HepG2 (cell line): ENCODE measurements around the gene ABCC3. TPM values are rescaled to one million over a fixed set of nuclear protein-coding genes. Genes with fewer than 3 reads are reported as not detected.
A peak's percentile ranks its signal among the peaks of the same experiment; 100 is the strongest.

Source experiments
- ATM ChIP-seq: fragments of 450-650 bp; IDR thresholded peaks from 2 replicates; pipeline ENCODE4 v1.7.1; 2017; ENCODE audit warnings: mild to moderate bottlenecking, borderline replicate concordance
- ERF ChIP-seq: IDR thresholded peaks from 2 replicates; pipeline ENCODE4 v1.6.1; 2018; ENCODE audit warnings: missing biosample characterization, missing genetic modification reagents
- FOXO1 ChIP-seq: sonication (generic); formaldehyde crosslinking; IDR thresholded peaks from 2 replicates; pipeline ENCODE4 v1.4.0; 2020; ENCODE audit warnings: missing genetic modification reagents
- GATAD2A ChIP-seq: IDR thresholded peaks from 2 replicates; pipeline ENCODE4 v1.6.1; 2016
- HDAC6 ChIP-seq: fragments of 200-600 bp; sonication (generic); IDR thresholded peaks from 2 replicates; pipeline ENCODE4 v1.7.0; 2017; ENCODE audit warnings: mild to moderate bottlenecking, antibody characterized with exemption, low read length, low read depth
- MBNL3 ChIP-seq: fragments of 250-450 bp; sonication (Bioruptor Pico); conservative IDR thresholded peaks from 2 replicates; pipeline ENCODE4 v1.8.0; 2022; ENCODE audit warnings: mild to moderate bottlenecking, inconsistent platforms
- PPARG ChIP-seq: conservative IDR thresholded peaks from 2 replicates; pipeline ENCODE4 v1.6.1; 2016; ENCODE audit warnings: missing biosample characterization, missing genetic modification reagents
- RFXANK ChIP-seq: IDR thresholded peaks from 2 replicates; pipeline ENCODE4 v1.6.1; 2016
- SMC3 ChIP-seq: IDR thresholded peaks from 2 replicates; pipeline ENCODE4 v1.6.1; 2011; ENCODE audit warnings: low read length, improper control_type of control experiment
- TBX3 ChIP-seq: fragments of 450-650 bp; IDR thresholded peaks from 2 replicates; pipeline ENCODE4 v1.6.1; 2017; ENCODE audit warnings: antibody characterized with exemption, mild to moderate bottlenecking, inconsistent platforms, borderline replicate concordance
- THYN1 ChIP-seq: sonication (generic); formaldehyde crosslinking; IDR thresholded peaks from 2 replicates; pipeline ENCODE4 v1.8.1; 2023; ENCODE audit warnings: low read depth, mild to moderate bottlenecking, moderate library complexity, missing genetic modification reagents, borderline replicate concordance
- TOPORS ChIP-seq: sonication (generic); formaldehyde crosslinking; IDR thresholded peaks from 2 replicates; pipeline ENCODE4 v1.8.0; 2023; ENCODE audit warnings: mild to moderate bottlenecking, missing genetic modification reagents
- ZBTB8A ChIP-seq: sonication (generic); formaldehyde crosslinking; IDR thresholded peaks from 2 replicates; pipeline ENCODE4 v1.4.0; 2020; ENCODE audit warnings: mild to moderate bottlenecking, low read depth, missing genetic modification reagents, borderline replicate concordance
- ZFP90 ChIP-seq: sonication (generic); formaldehyde crosslinking; IDR thresholded peaks from 2 replicates; pipeline ENCODE4 v1.8.0; 2022; ENCODE audit warnings: missing genetic modification reagents, mild to moderate bottlenecking, inconsistent platforms, borderline replicate concordance
- ZMYM3 ChIP-seq: sonication (generic); formaldehyde crosslinking; IDR thresholded peaks from 2 replicates; pipeline ENCODE4 v1.5.1; 2020; ENCODE audit warnings: mild to moderate bottlenecking, missing genetic modification reagents
- ZNF557 ChIP-seq: sonication (generic); formaldehyde crosslinking; IDR thresholded peaks from 2 replicates; pipeline ENCODE4 v1.4.0; 2020; ENCODE audit warnings: missing genetic modification reagents
- ZNF558 ChIP-seq: sonication (generic); formaldehyde crosslinking; IDR thresholded peaks from 2 replicates; pipeline ENCODE4 v1.9.0; 2022; ENCODE audit warnings: mild to moderate bottlenecking, missing genetic modification reagents, borderline replicate concordance
- ZNF563 ChIP-seq: sonication (generic); formaldehyde crosslinking; IDR thresholded peaks from 2 replicates; pipeline ENCODE4 v1.8.0; 2022; ENCODE audit warnings: mild to moderate bottlenecking, moderate library complexity, missing genetic modification reagents
- ZNF781 ChIP-seq: sonication (generic); formaldehyde crosslinking; IDR thresholded peaks from 2 replicates; pipeline ENCODE4 v1.5.1; 2020; ENCODE audit warnings: borderline replicate concordance, mild to moderate bottlenecking, missing genetic modification reagents; ENCODE audit errors: not compliant biosample characterization
- ZNF839 ChIP-seq: sonication (generic); formaldehyde crosslinking; IDR thresholded peaks from 2 replicates; pipeline ENCODE4 v1.4.0; 2020; ENCODE audit warnings: missing genetic modification reagents, mild to moderate bottlenecking, borderline replicate concordance
- polyA plus RNA-seq, 8 experiments: library from polyadenylated mRNA; depleted of rRNA in 3 of 8; stranded (reverse) in 7 of 8; unstranded in 1 of 8; fragments of >200 nt; fragmentation: Illumina TruSeq in 4 of 8; extraction: Trizol in 4 of 8; gene quantifications; 2 replicates each; pipeline versions ENCODE4 v1.2.1 to v1.2.3, GENCODE V29; 2011 to 2016; ENCODE audit warnings: low read depth in 4 of 8, missing spikeins in 1 of 8, mixed read lengths in 1 of 8; ENCODE audit not compliant: insufficient read depth in 1 of 8
- total RNA-seq, 5 experiments: library from RNA; depleted of rRNA; stranded (reverse); fragments of >200 nt; fragmentation: Illumina TruSeq; extraction: Trizol; gene quantifications; 2 replicates each; pipeline ENCODE4 v1.2.3, GENCODE V29; 2016; ENCODE audit warnings: low read depth in 1 of 5
- TF ChIP-seq, protein P1 (sequence below): IDR thresholded peaks from 2 replicates; pipeline ENCODE4 v1.6.1; 2016; ENCODE audit warnings: low read depth, missing genetic modification reagents, missing compliant biosample characterization
- TF ChIP-seq, protein P2 (sequence below): sonication (generic); formaldehyde crosslinking; IDR thresholded peaks from 2 replicates; pipeline ENCODE4 v1.8.0; 2022; ENCODE audit warnings: mild to moderate bottlenecking, missing genetic modification reagents, moderate library complexity
- TF ChIP-seq, protein P3 (sequence below): sonication (generic); formaldehyde crosslinking; IDR thresholded peaks from 2 replicates; pipeline ENCODE4 v1.8.0; 2022; ENCODE audit warnings: mild to moderate bottlenecking, missing genetic modification reagents, moderate library complexity

ABCC3 gene
- total and polyA plus RNA-seq, 2 of the 13 experiments (the other 11 are each of a cell fraction or from before 2014, with no cell fraction given) = 25.2 to 50.7 TPM

DNA sequence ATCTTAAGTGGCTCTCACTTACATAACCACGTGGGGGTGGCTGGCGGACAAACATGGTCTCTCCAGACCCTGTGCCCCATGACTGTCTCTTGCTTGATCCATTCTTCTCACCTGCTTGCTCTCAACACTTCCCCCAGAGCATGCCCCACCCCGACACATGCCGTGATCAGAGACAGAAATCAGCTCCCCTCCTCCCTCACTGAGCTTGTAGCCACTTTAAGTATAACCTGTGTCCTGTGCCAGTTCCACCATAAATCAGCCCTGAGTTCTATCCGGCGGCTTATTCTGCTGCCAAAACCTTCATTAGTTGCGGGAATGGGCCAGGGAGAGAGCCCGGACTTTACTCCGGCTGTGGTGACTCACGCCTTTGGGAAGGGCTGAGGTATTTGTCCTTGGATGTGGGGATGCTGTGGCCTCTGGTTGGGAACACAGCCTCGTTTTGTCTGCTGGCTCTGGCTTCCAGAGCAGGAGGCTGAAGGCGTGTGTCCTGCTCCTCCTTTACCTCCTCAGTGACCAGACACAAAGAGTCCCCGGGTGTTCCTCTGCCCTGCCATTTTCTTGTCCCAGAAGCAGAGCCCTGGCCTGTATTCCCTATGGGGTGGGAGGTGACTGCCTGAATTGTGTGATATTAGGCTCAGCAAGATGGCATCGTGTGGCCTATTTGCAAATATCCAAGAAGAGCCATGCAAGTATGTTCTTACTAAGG is 52.0 kb downstream of the ABCC3 start (continued):
- TF ChIP-seq, protein P1, sequence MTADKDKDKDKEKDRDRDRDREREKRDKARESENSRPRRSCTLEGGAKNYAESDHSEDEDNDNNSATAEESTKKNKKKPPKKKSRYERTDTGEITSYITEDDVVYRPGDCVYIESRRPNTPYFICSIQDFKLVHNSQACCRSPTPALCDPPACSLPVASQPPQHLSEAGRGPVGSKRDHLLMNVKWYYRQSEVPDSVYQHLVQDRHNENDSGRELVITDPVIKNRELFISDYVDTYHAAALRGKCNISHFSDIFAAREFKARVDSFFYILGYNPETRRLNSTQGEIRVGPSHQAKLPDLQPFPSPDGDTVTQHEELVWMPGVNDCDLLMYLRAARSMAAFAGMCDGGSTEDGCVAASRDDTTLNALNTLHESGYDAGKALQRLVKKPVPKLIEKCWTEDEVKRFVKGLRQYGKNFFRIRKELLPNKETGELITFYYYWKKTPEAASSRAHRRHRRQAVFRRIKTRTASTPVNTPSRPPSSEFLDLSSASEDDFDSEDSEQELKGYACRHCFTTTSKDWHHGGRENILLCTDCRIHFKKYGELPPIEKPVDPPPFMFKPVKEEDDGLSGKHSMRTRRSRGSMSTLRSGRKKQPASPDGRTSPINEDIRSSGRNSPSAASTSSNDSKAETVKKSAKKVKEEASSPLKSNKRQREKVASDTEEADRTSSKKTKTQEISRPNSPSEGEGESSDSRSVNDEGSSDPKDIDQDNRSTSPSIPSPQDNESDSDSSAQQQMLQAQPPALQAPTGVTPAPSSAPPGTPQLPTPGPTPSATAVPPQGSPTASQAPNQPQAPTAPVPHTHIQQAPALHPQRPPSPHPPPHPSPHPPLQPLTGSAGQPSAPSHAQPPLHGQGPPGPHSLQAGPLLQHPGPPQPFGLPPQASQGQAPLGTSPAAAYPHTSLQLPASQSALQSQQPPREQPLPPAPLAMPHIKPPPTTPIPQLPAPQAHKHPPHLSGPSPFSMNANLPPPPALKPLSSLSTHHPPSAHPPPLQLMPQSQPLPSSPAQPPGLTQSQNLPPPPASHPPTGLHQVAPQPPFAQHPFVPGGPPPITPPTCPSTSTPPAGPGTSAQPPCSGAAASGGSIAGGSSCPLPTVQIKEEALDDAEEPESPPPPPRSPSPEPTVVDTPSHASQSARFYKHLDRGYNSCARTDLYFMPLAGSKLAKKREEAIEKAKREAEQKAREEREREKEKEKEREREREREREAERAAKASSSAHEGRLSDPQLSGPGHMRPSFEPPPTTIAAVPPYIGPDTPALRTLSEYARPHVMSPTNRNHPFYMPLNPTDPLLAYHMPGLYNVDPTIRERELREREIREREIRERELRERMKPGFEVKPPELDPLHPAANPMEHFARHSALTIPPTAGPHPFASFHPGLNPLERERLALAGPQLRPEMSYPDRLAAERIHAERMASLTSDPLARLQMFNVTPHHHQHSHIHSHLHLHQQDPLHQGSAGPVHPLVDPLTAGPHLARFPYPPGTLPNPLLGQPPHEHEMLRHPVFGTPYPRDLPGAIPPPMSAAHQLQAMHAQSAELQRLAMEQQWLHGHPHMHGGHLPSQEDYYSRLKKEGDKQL (CRISPR knock-in tag) = peak; percentile 56; the same call in 1 of the 2 replicates
- TF ChIP-seq ZBTB8A (no peak), ZNF557 (CRISPR knock-in tag) (no peak), ZNF558 (CRISPR knock-in tag) (peak; percentile 87; the same call in 1 of the 2 replicates), ATM (no peak; the same call in 1 of the 2 replicates), TOPORS (no peak; the same call in 1 of the 2 replicates), GATAD2A (CRISPR knock-in tag) (peak; percentile 90), FOXO1 (CRISPR knock-in tag) (peak; percentile 85), SMC3 (peak; percentile 16; the same call in 1 of the 2 replicates), RFXANK (CRISPR knock-in tag) (peak; percentile 52; the same call in 1 of the 2 replicates), MBNL3 (CRISPR knock-in tag) (no peak), PPARG (peak; percentile 58; the same call in 1 of the 2 replicates), ZFP90 (CRISPR knock-in tag) (peak; percentile 93; the same call in 1 of the 2 replicates), ZNF781 (no peak), ZNF839 (CRISPR knock-in tag) (peak; percentile 62; the same call in 1 of the 2 replicates), ERF (CRISPR knock-in tag) (peak; percentile 92; the same call in 1 of the 2 replicates), HDAC6 (no peak), THYN1 (CRISPR knock-in tag) (no peak), ZNF563 (CRISPR knock-in tag) (no peak), ZMYM3 (CRISPR knock-in tag) (peak; percentile 88), TBX3 (peak; percentile 86)
- TF ChIP-seq, protein P2, sequence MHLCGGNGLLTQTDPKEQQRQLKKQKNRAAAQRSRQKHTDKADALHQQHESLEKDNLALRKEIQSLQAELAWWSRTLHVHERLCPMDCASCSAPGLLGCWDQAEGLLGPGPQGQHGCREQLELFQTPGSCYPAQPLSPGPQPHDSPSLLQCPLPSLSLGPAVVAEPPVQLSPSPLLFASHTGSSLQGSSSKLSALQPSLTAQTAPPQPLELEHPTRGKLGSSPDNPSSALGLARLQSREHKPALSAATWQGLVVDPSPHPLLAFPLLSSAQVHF (CRISPR knock-in tag) = 0 out of 2 replicates have a peak, but pooled peaks have one; percentile 41
- TF ChIP-seq, protein P3, sequence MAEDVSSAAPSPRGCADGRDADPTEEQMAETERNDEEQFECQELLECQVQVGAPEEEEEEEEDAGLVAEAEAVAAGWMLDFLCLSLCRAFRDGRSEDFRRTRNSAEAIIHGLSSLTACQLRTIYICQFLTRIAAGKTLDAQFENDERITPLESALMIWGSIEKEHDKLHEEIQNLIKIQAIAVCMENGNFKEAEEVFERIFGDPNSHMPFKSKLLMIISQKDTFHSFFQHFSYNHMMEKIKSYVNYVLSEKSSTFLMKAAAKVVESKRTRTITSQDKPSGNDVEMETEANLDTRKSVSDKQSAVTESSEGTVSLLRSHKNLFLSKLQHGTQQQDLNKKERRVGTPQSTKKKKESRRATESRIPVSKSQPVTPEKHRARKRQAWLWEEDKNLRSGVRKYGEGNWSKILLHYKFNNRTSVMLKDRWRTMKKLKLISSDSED (CRISPR knock-in tag) = no peak
